GM19240 (cell line): ENCODE measurements around the gene PITRM1.
"Not testable (repeated sequence)": the region's sequence is repeated elsewhere in the genome, so short reads cannot be mapped to it uniquely, and the experiment has no call there.

Experiments used
- DNase-seq: peaks from one replicate; pipeline ENCODE4 v3.0.0; 2011; ENCODE audit warnings: low spot score; ENCODE audit not compliant: insufficient read length

PITRM1 gene

GRCh38 chr10:3199488-3199887 is 26.9 kb upstream of the PITRM1 start:
- no peak for DNase-seq

DNA sequence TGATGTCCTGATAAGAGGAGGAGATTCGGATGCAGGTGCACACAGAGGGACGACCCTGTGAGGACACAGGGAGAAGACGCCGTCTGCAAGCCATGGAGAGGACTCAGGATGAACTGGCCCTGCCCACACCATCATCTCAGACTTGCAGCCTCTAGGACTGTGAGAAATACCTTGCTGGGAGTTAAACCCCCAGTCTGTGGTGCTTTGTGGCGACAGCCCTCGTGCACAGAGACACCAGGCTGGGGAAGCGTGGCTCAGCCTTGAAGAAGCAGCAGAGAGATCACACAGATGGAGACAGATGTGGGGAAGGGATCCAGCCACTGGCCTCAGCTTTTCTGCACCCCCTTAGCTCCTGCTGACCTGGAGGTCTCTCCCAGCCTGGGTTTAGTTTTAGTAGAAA is 26.3 kb upstream of the PITRM1 start:
- DNase-seq = no peak

DNA sequence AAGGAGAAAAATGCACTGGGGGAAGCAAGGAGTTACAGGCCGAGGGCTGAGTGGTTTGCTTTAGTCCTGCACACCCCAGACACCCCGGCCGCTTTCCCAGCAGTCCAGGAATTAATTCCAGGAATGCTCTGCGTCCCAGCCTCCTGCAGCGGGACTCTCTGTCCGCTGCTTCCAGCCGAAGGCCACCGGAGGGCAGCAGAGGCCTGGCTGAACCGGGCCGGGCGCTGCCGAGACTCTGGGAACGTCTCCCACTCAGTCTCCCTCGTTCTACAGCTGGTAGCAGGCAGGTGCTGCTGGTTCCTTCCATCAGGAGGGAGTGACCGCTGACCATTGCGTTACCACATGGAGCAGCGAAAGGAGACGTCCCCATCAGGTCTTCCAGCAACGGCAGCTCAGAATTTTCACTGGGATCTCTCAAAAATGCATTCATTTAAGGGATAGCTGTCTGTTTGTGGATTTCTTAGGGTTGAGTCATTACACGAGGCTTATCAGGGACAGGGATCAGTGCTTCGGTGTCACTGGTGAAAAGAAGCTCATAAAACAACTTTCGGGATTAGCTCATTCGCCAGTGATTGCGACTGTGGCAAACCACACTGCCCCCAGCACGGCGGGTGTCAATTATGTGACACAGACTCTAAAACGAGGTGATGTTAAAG is 24.9 kb upstream of the PITRM1 start:
- DNase-seq = peak; percentile 51

- DNase-seq = no peak
These were observed 24.4 kb upstream of the PITRM1 start for GRCh38 chr10:3196958-3197347.

GRCh38 chr10:3196482-3196881 is 23.9 kb upstream of the PITRM1 start:
- no peak for DNase-seq

- DNase-seq = no peak
These were observed 23.1 kb upstream of the PITRM1 start for GRCh38 chr10:3195726-3196125.

- DNase-seq = no peak
These were observed 22.7 kb upstream of the PITRM1 start for GRCh38 chr10:3195286-3195685.

DNA sequence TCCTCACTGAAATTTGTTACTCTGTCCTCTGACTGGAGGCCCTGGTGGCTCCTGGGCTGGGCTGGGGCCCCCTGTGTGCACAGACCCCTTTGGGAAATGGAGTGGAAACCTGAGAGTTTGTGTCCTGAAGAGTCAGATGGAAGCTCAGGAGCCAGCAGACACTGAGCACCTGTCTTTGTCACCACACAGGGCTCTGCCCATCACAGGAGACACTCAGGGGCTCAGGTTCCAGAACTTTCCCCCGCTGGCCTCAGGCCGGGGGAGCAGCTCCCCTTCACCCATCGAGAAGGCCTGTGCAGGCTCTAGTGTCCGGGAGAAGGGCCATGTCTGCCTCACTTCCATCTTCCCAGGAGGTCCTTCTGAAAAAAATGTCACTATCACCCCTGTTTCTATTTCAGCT is 22.3 kb upstream of the PITRM1 start:
- no peak for DNase-seq

DNA sequence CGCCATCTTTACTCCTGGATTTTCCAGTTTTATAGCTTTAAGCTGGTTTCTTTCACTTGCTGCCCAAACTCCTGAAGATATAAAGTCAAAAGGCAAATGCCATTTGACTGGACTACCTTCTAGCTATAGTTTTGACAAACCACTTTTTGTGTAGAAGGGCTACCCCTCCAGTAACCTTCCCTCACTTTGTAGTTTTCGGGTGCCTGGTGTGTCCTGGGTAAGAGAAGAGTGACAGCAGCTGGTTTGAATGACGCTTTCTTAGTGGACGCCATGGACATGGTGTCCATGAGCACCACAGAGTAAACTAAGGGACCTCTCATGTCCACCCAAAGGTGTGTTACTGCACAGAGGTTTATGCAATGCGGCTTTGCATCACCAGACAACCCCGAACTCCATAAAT is 21.2 kb upstream of the PITRM1 start:
- DNase-seq = no peak

GRCh38 chr10:3192856-3193635 is 20.5 kb upstream of the PITRM1 start:
- DNase-seq = peak; percentile 42

- DNase-seq = no peak
These were observed 18.2 kb upstream of the PITRM1 start for GRCh38 chr10:3190817-3191216.

DNA sequence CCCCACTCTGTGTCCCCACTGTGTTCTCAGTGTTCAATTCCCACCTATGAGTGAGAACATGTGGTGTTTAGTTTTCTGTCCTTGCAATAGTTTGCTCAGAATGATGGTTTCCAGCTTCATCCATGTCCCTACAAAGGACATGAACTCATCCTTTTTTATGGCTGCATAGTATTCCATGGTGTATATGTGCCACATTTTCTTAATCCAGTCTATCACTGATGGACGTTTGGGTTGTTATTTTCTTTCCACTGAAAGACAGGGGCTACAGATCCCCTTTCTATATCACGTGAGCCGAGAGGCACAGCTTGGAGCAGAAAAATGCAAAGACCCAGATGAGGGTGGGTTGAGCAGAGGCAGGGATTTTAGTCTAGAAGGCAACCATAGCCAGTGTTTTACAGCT is 14.6 kb upstream of the PITRM1 start:
- DNase-seq = not testable (repeated sequence)

DNA sequence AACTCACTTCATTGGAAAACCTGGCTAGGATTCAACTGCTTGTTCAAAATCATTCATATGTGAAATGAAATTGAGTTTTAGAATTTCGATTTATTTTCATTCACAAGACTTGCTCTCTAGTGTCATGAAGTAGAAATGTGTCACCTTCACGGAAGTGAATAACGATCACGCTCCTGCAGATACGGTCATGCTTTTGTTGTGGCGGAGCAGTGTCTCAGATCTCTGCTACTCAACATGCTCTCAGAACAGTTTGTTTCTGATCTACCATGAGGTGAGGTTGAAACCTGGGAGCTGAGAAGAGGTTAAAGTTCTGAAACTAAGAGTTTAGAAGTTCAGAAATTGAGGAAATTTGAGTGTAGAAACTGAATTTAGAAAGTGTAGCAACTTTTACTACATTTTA is 13.8 kb upstream of the PITRM1 start:
- DNase-seq = no peak

GRCh38 chr10:3185386-3185785 is 12.8 kb upstream of the PITRM1 start:
- no peak for DNase-seq

DNA sequence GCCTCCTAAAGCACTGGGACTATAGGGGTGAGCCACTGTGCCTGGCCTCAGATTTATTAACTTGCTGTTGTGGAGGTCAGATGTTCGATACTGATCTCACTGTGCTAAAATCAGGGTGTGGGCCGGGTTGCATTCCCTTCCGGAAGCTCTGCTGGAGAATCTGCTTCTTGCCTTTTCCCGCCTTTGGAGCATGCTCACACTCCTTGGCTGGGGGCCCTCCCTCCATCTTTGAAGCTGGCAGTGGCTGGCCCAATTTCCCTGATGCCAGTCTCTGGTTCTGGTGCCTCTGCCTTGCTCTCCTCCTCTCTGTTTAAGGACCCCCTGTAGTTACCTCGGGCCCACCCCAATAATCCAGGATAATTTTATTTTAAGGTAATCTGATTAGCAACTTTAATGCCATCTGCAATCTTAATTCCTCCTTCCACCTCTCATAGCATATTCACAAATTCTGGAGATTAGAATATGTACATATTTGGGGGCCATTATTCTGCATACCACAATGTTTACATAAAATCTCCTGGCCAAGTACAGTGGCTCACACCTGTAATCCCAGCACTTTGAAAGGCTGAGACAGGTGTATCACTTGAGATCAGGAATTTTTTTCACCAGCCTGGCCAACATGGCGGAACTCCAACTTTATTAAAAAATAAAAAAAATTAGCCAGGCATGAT is 7.9 kb upstream of the PITRM1 start:
- DNase-seq = no peak

DNA sequence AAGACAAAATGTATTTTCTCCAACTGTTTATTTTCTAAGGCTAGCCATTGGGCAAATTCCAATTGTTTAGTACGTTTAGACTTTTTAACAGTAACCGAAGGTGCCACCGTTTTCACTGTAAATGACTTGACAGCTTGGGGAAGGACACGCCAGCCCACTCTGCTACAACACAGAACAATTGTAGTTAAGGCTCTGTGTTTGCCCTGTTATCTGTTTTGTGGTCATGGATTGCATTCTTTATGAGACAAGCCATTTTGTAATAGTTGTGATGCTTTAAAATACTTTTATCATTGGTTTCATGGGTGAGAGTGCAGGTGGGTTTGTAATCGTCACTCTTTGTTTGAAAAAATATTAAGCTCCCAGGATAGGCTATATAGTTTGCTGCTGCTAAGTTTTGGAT is 6.6 kb upstream of the PITRM1 start:
- DNase-seq = no peak

DNA sequence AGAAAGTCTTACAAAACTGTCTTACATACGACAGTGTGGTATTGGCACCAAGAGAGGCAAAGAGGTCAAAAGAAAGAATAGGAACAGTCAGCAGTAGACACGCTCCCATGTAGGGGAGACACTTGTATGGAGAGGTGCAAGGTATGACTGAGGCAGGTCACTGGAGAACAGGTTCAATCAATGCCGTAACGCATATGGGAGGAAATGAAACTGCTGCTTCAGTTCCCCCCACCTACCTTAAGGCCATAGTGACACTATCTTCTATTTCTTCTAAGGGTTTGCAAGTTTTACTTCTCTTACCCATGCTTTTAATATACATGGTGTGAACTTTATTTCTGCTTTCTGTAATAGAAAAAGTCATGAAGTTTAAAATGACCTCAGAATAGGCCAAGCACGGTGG is 5.5 kb upstream of the PITRM1 start:
- no peak for DNase-seq

- DNase-seq = peak; percentile 48
These were observed 743 bp upstream of the PITRM1 start for GRCh38 chr10:3173171-3173878.

DNA sequence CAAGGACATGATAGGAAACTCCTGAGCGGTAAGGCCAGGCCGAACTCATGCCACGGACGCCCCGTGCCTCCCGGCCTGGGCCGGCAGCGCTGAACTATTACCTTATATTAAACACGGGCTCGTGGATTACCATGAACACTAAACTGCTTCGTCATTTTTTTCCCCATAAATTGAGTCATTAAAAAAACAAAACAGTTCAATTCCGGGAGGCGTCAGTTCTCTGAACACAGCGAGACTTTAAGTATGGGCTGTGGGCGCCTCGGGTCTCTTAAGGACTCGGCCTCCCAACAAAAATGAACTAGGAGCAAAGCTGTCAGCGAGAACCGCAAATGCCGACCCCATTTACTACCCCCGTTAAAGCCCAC is 519 bp downstream of the PITRM1 start:
- no peak for DNase-seq

GRCh38 chr10:3171488-3171887 is 1.1 kb downstream of the PITRM1 start:
- DNase-seq = not testable (repeated sequence)

DNA sequence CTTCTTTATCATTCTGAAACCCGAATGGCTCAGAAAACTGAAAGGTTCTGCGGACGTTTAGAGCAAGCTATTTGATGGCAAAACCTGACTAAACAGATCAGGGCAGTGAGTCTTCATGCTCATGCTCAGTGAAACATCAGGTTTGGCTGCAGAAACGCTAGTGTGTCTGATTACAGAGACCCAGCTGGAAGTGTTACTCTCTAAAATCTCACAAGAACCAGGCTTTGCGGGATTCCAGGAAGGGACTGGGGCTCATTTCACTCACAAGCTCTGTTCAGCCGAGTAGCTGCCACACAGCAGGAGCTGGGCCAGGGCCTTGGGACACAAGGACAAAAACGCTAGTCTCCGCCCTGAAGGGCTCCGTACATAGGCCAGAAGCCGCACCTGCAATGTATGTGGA is 2.9 kb downstream of the PITRM1 start:
- DNase-seq = no peak

GRCh38 chr10:3169271-3169670 is 3.3 kb downstream of the PITRM1 start:
- DNase-seq = no peak
